GM18858 (cell line): Measurements from ENCODE around the gene XG.
A peak's percentile ranks its signal among the peaks of the same experiment; 100 is the strongest.
"Not testable (repeated sequence)": the region's sequence is repeated elsewhere in the genome, so short reads cannot be mapped to it uniquely, and the experiment has no call there.

Experiments used
- ATAC-seq: cut with Tn5 transposase; IDR thresholded peaks from one replicate; pipeline ENCODE4 v1.9.1; 2021; ENCODE audit not compliant: unreplicated experiment

Gene XG, protein sequence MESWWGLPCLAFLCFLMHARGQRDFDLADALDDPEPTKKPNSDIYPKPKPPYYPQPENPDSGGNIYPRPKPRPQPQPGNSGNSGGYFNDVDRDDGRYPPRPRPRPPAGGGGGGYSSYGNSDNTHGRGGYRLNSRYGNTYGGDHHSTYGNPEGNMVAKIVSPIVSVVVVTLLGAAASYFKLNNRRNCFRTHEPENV

DNA sequence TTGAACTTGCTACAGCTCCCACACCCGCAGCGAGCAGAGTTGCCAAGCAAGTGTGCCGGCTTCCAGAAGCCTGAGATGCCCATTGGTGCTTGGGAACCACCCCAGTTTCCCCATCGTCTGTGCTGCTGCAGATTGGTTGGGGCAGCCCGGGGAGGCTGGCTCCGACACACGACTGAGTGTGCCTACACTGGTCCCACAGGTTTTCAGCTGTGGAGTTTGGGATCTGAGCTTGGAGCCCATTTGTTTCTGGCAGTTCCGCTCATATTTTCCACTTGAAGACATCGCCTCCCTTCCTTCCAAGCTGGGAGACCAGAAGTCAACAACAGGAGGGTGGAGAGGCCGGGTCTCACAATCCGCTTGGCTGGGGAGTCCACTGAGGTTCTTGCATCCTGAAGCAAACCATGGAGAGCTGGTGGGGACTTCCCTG, at the start of gene XG:
TSS of gene XG (plus strand) at position 167 of the 427 bp plus-strand sequence. CDS start at position 402, 235 bp downstream.
- not testable (repeated sequence) for ATAC-seq

DNA sequence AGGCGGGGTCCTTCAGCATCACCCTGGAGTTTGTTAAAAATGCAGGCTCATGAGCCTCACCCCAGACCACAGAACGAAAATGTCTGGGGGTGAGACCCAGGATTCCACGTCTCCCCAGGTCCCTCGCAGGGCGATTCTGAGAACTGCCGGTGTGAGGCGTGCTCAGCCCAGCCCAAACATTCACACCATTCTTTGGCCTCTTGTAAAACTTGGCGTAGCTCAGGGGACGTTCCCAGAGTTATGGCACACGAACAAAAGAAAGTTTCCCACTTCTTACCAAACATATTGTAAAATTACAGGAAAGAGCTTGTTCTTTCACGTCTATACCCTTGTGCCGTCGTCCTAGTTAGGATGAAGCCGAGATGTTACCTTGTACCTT, 47.9 kb upstream of the XG start:
- no peak for ATAC-seq

DNA sequence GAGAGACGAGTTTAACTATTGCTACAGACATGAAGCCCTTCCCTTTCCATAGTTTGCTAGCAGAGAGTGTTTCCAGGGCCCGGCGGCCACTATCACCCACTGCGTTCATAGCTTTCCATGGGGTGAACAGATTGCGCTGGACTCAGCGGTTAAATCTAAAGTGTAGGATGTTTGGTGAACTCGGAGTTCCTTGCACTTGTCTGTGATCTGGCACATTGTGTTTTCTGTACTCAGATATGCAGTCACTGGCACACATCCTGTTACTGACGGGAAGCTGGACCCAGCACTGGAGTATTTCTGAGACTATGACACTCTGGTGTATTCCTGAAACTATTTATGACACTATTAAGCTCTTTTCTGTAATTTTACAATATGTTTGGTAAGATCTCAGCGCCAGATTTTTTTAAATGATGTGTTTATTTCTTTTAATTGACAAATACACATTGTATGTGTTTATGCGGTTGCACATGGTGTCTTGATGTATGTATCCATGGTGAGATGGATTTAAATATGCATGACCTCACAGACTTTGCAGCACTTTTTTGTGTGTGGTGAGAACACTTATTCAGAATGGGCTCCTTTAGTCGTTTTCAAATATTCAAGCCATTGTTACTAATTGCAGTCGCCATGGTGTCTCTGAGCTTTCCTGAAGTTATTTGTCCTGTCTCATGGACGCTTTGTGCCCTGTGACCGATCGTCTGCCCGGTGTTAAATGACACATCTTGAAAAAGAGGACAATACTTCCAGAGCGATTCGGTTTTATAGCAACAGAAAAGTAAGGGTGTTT, 46.6 kb upstream of the XG start:
- no peak for ATAC-seq

DNA sequence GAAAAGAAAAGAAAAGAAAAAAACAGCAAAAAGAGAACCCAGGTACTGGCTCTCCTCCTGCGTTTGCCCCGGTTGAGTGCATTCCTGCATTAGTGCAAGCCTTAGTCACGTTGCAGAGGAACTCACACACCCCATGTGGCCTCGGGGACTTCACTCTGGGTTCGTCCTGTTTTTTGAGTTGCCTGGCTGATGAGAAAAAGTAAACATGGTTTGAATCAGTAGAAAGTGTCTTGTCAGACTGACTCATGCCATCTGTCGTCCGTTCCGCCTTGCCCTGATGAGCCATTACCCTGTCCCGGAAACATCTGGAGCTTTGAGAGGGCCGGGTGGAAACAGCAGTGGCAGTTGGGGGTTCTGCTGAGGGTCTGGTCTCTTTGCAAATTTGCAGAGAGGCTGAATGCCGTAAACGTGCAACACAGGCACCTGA, 44.5 kb upstream of the XG start:
- peak; percentile 93 for ATAC-seq

DNA sequence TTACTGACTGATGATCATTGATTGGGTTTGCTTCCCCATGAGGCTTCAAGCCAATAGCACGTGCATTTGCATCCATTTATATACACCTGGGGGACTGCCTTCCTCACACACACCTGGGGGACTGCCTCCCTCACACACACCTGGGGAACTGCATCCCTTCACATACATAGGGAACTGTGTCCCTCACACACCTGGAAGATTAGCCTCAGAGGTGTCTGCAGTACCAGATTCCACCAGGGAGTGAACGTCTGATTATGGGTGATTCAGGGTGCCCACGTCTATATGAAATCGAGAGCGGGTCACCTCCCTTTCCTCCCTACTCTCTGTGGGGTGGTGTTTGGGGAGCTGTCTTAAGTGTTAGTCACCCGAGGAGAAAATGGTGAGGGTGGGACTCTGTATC, 43.8 kb upstream of the XG start:
- ATAC-seq: no peak

DNA sequence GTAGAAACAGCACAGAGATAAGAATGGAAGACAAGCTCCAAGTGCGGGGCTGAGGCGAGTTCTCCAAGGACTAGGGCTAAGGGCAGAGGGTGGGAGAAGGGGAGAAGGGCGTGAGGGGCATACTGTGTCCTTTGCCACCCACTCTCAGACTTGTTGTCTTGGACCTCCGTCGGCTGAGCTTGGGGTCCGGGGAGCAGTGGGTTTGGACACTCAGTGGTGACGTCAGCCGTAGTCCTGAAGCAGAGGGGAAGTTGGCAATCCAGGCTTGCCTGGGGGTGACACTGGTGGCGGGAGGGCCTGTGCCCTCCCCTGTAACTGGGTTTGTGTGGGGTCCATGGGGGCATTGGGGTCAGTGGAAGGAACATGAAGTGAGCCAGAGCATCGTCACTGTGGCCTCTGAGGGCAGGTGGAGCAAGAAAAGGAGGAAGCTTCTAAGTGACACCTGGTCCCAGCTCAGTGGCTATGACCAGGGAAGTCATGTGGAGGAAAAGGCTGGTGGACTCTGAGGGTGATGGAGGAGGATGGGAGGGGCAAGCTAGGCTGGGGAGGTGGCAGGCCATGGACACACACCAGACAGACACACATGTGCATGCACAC, 43.1 kb upstream of the XG start:
- ATAC-seq: no peak

DNA sequence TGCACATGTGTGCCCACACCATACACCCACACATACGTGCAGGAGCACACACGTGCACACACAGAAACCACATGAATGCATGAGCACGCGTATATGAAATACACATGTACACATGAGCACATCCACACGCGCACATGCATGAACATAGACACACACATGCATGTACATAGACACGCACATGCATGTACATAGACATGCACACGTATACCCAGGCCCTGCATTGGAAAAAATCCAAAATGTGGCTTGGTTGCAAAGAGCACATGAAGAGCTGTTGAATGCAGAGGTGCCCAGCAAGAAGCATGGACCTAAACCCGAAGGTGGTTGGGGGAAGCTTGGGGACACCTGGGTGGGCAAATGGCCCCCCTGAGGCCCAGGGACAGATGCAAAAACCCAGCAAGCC, 42.3 kb upstream of the XG start:
- ATAC-seq: no peak

DNA sequence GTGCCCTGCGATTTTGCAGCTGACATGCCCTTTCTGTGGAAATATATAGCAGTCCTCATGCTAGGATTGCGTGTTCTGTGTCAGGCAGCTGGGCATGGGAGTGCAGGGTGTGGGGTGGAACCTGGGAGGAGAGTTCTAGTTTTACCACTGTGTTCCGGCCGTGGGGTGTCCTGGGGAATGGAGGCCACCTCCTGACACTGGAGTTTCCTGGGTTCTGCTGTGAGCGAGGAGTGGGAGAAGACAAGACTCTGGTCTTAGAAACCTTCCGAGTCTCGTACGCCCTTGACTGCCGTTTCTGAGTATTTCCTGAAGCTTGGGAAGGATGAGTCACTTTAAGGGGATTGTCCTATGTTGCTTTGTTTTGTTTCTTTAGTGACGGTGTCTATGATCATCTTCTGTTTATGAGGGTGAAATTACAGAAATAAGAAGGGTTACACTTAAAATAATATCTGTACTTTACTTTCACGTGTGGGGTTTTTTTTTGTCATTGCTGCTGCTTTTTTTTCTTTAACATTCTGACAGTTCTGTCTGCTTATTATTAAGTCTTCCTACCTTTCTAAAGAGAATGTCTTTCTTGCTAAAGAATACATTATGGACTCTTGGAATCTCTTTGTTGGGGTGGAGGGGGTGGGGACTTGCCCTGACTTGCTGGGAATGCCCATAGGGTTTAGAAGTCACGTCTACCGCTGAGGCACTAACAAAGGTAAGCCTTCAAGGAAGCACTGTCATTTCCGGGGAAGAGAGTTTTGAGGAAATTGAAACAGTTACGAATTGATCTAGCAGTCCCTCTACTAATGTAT, 41.6 kb upstream of the XG start:
- no peak for ATAC-seq

DNA sequence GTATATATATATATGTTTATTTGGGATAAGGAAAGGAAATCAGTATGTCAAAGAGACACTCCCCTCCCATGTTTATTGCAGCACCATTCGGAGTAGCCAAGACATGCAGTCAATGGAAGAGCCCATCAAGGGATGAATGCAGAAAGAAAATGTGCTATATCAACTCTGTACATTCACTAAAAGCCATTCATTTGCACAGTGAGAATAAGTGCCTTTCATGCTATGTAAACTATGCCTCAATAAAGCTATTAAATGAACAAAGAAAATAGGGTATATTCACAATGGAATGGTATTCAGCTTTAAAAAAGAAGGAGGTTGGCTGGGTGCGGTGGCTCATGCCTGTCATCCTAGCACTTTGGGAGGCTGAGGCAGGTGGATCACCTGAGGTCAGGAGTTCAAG, 40.4 kb upstream of the XG start:
- no peak for ATAC-seq

DNA sequence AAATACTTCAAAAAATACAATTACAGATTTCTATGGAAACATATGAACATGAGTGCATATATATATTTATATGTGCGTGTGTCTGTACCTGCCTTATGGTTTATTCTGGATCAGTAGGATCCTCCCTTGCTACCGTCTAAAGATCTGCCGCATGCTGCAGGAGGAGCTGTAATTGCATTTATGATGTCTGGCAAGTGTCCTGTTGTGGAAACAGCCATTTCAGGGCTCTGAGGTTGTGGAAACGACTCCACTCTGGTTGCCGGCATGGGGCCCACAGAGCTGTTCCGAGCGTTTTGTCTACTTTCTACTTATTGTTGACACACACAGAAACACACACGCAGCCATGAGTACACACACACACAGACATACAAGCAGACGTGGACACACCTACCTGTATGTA, 39.4 kb upstream of the XG start:
- no peak for ATAC-seq

DNA sequence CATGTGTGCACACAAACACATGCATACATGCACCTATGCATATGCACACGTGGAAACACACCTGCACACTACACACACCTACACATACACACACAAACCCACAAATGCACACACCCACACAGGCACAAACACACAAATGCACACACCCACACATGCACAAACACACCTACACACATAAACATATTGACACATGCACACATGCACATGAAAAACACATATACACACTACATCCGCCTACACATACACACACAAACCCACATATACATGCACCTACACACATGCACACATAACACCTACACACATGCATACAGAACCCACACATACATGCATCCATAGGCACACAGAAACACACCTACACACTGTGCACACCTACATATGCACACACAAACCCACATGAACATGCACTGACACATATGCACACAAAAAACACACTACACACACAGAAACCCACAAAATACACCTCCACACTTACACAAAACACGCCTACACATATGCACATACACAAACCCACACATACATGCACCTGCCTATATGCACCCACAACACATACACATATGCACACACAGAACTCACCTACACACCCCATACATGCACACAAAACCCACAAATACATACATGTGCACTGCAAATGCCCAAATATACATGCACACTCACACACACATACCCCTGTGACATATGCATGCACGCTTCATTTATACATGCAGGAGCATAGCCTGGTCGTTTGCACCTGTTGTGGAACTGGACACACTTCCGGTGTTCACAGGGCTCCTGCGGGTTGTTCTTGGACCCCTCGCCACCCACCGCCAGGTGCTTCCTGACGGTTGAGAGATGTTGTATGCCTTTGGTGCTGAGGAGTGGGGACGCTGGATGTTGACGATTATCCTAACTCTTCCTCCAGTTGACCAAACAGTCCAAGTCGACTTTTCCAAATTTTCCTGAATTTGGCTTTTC, 38.7 kb upstream of the XG start:
- no peak for ATAC-seq

DNA sequence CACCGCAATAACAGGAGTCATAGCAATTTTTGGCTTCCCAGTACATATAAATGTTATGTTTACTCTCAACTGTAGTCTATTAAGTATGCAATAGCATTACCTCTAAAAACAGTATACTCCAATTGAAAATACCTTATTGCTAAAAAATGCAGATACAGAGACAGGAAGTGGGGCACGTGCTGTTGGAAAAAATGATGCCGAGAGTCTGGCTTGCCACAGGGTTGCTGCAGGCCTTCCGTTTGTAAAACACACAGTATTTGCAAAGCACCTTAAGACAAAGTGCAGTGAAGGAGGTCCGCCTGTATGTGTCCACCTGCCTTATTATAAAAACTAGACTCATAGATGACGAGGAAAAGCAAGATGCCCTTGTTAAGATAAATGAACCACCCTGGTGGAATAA, 37.3 kb upstream of the XG start:
- ATAC-seq: no peak

DNA sequence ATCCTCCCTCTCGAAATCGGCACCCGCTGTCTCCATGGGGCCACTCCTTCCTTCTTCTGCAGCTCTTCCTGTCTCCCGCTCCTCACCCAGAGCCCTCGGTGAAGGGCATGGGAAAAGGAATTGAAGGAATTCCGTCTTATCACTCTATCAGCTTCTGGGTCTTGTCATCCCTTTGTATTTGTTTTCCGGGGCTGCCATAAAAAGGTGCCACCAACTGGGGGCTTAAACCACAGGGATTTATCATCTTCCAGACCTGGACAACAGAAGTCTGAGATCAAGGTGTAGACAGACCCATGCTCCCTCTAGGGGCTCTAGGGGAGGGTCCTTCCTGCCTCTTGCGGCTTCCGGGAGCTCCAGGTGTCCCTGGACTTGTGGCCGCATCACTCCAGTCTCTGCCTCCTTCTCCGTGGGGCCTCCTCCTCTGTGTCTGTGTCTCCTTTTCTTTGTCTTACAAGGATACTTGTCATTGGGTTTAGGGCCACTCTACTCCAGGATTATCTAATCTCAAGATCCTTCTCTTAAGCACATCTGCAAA, 36.7 kb upstream of the XG start:
- ATAC-seq: no peak

DNA sequence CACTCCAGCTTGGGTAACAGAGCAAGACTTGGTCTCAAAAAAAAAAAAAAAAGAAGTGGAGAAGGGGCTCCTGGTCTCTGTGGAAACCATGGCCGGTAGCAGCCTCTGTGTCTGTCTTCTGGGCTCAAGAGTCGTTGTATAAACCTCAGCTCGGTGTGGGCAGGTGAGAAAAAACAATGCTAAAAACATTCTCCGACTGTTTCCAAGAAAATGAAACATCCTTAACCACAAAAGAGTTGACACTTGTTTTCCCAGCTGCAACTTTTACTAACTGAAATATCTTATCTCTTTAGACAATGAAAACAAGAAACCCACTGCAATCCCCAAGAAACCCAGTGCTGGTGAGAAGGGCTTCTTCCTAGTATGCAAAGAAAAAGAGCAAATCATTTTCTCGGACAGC, 34.5 kb upstream of the XG start:
- no peak for ATAC-seq

DNA sequence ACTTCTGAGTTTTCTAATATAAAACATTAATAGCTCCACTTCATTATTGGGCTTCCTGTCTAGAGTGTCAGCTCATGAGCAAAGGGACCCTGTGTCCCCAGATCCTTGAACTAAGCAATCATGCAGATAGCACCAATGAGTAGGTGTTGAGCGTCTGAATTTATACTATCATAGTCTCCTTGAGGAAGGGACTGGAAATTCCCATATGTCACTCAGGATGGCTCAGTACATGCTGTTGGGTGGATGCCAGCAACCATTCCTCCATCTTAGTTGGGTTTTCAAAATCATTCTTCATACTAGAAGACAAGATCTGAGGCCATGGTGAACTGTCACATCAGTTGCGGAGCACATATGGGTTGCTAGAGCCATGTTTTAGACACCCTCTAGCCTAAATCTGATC, 33.0 kb upstream of the XG start:
- no peak for ATAC-seq

DNA sequence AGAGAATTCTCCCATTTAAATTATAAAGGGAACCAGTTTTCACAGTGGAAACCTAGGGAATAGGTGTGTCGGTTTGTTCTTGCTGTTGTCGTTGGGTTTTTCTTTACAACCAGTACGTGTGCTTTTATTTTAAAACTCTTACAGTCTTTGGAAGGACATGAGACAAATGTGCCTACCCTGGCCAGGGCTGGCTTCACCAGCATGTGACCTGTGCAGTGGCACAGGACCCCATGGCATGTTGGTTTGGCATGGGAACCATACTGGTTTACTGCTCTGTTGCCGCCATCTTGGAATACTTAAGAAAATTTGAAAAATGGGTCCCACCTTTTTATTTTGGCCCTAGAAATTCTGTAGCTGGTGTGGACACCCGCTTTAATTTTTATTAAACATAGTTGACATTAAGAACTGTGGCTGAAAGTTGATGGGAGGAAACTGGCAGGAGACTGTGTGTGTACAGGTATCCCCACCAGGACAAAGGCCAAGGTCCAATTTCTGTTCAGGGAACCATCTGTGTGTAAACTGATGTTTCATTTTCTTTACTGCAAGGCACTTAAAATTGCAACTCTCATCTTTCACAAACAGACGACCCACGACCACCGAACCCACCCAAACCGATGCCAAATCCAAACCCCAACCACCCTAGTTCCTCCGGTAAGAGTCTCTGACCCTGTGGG, 31.9 kb upstream of the XG start:
- ATAC-seq: no peak

DNA sequence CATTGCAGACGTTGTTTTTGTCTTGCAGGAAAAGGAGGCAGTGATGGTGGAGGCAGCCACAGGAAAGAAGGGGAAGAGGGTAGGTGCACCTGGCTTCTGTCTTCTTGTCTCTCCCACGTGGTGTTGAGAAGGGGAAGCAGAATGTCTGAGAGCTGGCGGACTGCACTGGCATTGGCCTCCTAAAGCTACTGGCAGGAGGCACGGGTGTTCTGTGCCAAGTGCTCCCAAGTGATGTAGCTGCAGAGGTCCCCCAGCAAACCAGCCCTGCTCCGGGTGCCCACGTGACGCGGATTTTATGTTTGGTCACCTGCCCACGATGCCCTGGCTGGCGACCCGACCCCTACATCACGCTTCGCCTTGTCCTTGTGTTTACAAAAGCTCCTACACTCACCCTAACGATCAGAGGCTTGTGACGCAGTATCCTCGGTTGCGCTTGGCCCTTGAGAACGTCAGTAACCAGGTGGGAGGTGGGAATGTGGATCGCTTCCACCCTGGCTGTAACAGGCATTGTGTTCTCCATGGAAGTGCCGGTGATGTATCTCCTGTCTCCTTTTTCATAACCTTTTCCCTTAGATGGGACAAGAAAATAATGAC, 28.5 kb upstream of the XG start:
- ATAC-seq: no peak

DNA sequence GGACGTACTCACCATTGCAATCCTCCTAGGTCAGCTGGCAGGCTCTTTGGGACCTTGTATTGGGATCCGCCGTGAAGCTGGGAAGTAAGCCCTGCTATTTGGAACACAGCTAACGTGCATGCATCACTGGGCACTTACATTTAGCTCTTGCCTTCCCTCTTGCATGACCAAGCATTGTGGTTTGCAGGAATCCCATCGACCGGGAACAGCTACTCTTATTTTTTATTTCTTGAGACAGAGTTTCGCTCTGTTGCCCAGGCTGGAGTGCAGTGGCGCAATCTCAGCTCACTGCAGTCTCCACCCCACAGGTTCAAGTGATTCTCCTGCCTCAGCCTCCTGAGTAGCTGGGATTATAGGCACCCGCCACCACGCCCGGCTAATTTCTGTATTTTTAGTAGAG, 24.6 kb upstream of the XG start:
- ATAC-seq: not testable (repeated sequence)

DNA sequence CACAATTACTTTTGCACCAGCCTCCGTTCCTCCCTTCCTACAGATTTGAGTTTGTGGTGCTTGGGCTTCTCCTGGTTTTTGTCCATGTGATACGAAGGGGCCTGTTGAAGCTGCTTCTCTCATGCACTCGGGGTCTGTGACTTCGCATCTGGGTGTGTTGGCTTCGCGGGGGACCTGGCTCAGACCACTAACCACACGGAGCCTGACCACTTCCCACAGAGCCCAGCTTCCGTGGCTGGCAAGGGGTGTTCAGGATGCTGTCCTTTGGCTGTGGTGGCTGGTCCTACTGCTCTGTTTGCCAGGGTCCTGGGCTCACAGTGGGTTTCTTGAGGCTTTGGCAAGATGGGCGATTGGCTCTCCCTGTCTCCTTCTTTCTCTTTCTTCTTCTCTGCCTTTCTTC, 19.8 kb upstream of the XG start:
- ATAC-seq: no peak
